ENCODE results near the gene ITGA8.

DNA sequence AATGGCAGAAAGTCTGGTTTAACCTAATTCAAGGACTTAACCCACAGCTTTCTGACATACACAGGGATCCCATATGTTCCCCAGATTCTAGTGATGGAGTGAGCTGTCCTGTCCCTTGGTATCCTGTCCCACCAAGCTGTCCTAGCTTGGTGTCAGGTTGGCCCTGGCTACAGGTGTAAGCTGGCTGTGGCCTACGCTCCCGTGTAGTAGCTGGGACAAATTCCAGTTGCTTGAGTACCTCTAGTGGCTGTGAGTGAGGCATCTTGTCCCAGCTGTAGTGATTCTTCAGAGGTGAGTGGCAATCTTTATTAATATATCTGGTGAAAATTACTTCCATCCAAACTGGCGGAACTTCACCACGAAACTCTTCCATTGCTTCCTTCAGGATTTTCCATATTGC lies 243.4 kb downstream of the ITGA8 start:
- TF ChIP-seq CTCF (IDR thresholded peaks at IDR 0.05), result no peak
- no peak for TF ChIP-seq EP300 (IDR thresholded peaks at IDR 0.05)

All from ovary (tissue), 3 donors.